ENCODE results near the gene ANKRD33B.
"Not testable (repeated sequence)": the region's sequence is repeated elsewhere in the genome, so short reads cannot be mapped to it uniquely, and the experiment has no call there.

The ANKRD33B gene

GRCh38 chr5:10537624-10538023, 26.2 kb upstream of the ANKRD33B start:
- no peak for DNase-seq (ENCODE audit: low read depth)

DNA sequence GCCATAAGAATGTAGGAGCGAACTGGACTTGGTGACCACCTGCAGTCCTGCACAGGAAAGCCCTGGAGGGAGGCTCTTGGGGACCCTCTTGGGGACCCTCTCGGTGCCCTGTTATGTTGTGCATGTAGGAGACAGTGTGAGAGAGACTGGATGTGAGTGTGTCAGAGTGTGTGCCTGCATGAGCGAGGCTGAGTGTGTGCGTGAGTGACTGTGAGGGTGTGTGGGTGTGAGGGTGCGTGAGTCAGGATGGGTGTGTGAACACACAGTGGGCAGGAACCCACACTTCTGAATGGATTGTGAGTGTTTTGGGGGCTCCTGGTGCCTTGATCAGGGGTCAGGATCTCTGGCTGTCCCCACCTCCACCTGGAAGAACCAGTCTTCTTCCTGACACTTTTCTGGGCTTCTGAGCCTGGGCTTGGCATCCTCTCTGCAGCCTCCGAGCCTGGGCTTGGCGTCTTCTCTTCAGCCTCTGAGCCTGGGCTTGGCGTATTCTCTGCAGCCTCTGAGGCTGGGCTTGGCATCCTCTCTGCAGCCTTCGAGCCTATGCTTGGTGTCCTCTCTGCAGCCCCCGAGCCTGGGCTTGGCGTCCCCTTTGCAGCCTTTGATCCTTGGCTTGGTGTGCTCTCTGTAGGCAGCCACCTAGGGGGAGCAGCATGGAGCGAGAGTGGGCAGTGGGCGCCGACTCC, 25.6 kb upstream of the ANKRD33B start:
- DNase-seq (ENCODE audit: low read depth), result no peak

- DNase-seq (ENCODE audit: low read depth), result no peak
Measured at GRCh38 chr5:10538789-10539686, 24.8 kb upstream of the ANKRD33B start.

DNA sequence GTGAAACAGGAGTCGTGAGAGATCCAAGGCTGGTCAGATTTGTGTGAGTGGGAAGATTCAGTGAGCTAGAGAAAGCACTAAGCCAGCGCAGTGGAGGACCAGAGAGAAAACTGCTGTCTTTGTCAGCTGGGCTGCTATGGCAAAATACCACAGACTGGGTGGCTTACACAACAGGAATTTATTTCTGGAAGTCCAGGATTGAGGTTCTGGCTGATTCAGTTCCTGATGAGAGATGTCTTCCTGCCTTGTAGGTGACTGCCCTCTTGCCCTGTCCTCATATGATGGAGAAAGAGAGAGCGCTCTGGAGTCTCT, 24.2 kb upstream of the ANKRD33B start:
- DNase-seq (ENCODE audit: low read depth), result no peak

DNA sequence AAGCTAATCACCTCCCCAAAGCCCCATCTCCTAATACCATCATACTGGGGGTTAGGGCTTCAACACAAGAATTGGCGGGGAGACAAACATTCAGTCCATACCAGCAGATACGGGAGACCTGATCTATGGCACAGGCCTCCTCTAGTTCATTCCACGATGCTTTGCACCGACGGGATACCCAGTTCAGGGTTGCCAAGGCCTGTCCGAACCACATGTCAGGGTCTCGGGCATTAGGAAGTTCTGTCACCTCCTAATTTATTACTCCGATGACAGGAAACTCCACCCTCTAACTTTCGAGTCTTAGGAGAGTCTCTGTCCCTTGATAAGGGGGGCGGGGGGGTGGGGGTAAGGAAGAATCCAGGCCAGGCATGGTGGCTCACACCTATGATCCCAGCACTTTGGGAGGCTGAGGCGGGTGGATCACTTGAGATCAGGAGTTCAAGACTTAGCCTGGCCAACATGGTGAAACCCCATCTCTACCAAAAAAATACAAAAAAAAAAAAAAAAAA, 23.8 kb upstream of the ANKRD33B start:
- no peak for DNase-seq (ENCODE audit: low read depth)

GRCh38 chr5:10540951-10541646, 22.8 kb upstream of the ANKRD33B start:
- DNase-seq (ENCODE audit: low read depth), result no peak

- no peak for DNase-seq (ENCODE audit: low read depth)
Measured at GRCh38 chr5:10542055-10542550, 21.8 kb upstream of the ANKRD33B start.

DNA sequence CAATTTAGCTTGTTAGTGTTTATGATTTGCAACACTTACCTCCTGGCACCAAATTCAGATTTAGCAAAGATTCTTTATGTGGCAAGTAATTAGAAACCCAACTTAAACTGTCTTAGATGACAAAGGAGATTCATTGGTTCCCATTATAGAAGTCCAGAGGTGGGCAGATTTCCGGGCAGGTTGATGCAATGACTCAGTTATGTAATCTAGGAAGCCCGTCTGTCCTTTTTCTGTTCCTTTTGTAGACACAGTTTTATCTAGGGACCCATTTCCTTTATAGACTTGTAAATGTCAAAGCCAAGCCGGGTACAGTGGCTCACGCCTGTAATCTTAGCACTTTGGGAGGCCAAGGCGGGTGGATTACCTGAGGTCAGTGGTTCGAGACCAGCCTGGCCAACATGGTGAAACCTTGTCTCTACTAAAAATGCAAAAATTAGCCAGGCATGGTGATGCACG, 20.3 kb upstream of the ANKRD33B start:
- DNase-seq (ENCODE audit: low read depth), result no peak

DNA sequence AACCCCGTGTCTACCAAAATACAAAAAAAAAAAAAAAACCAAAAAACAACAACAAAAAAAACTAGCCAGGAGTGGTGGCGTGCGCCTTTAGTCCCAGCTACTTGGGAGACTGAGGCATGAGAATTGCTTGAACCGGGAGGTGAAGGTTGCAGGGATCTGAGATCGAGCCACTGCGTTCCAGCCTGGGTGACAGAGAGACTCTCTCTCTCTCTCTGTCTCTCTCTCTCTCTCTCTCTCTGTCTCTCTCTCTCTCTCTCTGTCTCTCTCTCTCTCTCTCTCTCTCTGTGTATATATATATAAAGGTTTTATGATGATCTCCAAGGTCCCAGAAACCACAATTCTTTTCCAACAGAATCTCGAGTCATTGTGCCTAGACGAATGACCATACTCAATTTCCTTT, 18.8 kb upstream of the ANKRD33B start:
- no peak for DNase-seq (ENCODE audit: low read depth)

DNA sequence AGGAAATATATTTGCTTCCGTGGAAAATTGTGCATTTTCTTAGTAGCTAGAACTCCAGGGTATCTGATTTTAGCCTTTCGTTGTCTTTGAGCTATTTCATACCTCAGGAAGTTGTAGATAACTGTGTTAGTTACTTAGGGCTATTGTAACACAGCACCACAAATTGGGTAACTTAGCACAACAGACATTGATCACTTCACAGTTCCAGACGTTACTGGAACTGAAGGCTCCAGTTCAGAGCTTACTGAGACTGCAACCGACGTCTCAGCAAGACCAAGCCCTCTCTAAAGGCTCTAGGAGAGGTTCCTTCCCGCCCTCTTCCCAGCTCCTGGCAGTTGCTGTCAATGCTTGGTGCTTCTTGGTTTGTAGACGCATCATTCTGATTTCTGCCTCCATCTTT, 17.7 kb upstream of the ANKRD33B start:
- no peak for DNase-seq (ENCODE audit: low read depth)

DNA sequence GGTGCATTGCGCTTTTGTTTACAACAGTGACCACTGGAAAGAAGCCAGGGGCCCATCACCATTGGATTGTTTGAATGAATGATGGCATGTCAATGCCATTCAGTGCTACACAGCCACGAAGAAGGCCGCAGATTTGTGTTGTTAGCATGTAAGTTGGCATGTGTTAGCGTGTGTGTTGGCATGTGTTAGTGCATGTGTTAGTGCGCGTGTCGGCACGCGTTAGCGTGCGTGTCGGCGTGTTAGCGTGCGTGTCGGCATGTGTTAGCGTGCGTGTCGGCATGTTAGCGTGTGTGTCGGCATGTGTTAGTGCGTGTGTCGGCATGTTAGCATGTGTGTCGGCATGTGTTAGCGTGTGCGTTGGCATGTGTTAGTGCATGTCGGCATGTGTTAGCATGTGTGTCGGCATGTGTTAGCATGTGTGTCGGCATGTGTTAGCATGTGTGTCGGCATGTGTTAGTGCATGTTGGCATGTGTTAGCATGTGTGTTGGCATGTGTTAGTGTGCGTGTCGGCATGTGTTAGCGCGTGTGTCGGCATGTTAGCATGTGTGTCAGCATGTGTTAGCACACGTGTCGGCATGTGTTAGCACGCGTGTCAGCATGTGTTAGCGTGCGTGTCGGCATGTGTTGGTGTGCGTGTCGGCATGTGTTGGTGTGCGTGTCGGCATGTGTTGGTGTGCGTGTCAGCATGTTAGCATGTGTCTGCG, 15.3 kb upstream of the ANKRD33B start:
- DNase-seq (ENCODE audit: low read depth), result no peak

DNA sequence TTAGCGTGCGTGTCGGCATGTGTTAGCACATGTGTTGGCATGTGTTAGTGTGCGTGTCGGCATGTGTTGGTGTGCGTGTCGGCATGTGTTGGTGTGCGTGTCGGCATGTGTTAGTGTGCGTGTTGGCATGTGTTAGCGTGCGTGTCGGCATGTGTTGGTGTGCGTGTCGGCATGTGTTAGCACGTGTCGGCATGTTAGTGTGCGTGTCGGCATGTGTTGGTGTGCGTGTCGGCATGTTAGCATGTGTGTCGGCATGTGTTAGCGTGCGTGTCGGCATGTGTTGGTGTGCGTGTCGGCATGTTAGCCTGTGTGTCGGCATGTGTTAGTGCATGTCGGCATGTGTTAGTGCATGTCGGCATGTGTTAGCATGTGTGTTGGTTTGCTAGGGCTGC, 14.8 kb upstream of the ANKRD33B start:
- DNase-seq (ENCODE audit: low read depth), result not testable (repeated sequence)

GRCh38 chr5:10550222-10550995, 13.5 kb upstream of the ANKRD33B start:
- no peak for DNase-seq (ENCODE audit: low read depth)

- DNase-seq (ENCODE audit: low read depth), result no peak
Measured at GRCh38 chr5:10551782-10552138, 12.1 kb upstream of the ANKRD33B start.

GRCh38 chr5:10552183-10553143, 11.4 kb upstream of the ANKRD33B start:
- no peak for DNase-seq (ENCODE audit: low read depth)

DNA sequence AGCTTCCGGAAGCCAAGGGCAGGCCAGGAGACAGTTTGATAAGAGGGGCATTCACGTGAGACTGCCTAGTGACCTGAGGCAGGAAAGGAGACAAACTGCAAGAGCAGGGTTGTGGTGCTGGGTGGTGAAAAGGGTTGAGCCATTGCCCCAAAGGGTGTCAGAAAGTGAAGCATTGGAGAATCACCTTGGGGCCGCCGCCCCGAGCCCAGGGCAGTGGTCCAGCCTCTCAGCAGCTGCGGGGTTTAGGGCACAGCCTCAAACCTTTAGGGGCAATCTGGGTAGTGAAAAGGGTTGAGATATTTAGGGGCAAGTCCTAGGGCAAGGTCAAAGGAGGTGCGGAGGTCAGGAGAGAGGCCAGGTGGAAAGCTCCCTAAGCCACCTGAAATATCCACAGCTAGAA, 10.4 kb upstream of the ANKRD33B start:
- DNase-seq (ENCODE audit: low read depth), result no peak

GRCh38 chr5:10555277-10555684, 8.6 kb upstream of the ANKRD33B start:
- no peak for DNase-seq (ENCODE audit: low read depth)

GRCh38 chr5:10556289-10556807, 7.5 kb upstream of the ANKRD33B start:
- DNase-seq (ENCODE audit: low read depth), result no peak

DNA sequence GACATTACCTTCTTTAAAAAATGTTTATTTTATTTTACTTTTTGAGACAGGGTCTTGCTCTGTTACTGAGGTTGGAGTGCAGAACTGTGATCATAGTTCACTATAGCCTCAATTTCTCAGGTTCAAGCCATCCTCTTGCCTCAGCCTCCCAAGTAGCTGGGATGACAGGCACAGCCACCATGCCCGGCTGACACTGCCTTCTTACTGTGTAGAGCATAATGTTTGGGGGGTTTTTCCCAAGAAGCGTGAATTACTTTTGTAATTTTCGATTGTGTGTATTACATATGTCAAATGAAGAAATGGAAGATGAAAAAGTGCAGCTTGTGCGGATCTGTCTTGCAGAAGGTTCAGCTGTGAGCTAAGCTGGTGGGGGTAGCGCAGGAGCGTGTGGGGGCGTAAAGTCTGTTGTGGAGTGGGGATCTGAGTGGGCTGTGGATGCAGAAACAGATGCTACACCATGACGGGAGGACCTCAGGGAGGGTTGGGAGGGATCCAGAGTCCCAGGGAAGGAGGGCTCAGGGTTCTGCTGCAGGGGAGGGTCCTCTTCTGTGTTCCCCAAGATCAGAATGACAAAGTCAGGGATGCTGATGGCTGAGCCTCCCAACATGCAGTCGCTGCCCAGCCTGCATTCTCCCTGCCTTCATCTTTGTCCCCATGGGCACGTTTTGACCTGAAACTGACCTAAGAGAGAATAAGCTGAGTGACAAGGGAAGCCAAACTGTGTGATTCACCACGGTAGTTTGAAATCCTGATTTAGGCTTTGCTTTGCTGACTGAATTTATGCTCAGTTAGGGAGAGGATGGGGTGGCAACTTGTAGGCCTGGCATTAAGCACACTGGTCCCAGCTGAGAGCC, 6.8 kb upstream of the ANKRD33B start:
- DNase-seq (ENCODE audit: low read depth), result no peak

All from stromal cell of bone marrow (primary cell).